ENCODE results near the gene IGFLR1. TPM values are rescaled to one million over a fixed set of nuclear protein-coding genes. Genes with fewer than 3 reads are reported as not detected.

Gene IGFLR1
- total RNA-seq, 1 donor from 2014 or later, result 3.1 TPM

- no peaks in the 10 kb centered on the region for H3K4me1 Mint-ChIP-seq (ENCODE audit: unreplicated experiment)
- no peaks in the 10 kb centered on the region for H3K27me3 Mint-ChIP-seq (ENCODE audit: unreplicated experiment)
- H3K9me3 Mint-ChIP-seq (ENCODE audit: unreplicated experiment), result no peaks in the 10 kb centered on the region
- no peak for TF ChIP-seq CTCF (IDR thresholded peaks at IDR 0.05)
- H3K36me3 Mint-ChIP-seq (ENCODE audit: unreplicated experiment), result peaks cover 10% of the 10 kb centered on the region
- no peak overlapping the region for H3K27ac Mint-ChIP-seq (ENCODE audit: unreplicated experiment)
- DNase-seq (ENCODE audit: extremely low spot score, unreplicated experiment), result no peak
- no peak overlapping the region for H3K4me3 Mint-ChIP-seq (ENCODE audit: unreplicated experiment)
Measured at GRCh38 chr19:35785339-35785627, 43.0 kb upstream of the IGFLR1 start.

GRCh38 chr19:35784503-35785338 is 42.5 kb upstream of the IGFLR1 start:
- no peak overlapping the region for H3K4me3 Mint-ChIP-seq (ENCODE audit: unreplicated experiment)
- no peak for DNase-seq (ENCODE audit: extremely low spot score, unreplicated experiment)
- no peak for TF ChIP-seq CTCF (IDR thresholded peaks at IDR 0.05)
- no peak overlapping the region for H3K27ac Mint-ChIP-seq (ENCODE audit: unreplicated experiment)
- H3K36me3 Mint-ChIP-seq (ENCODE audit: unreplicated experiment), result peaks cover 11% of the 10 kb centered on the region
- no peaks in the 10 kb centered on the region for H3K27me3 Mint-ChIP-seq (ENCODE audit: unreplicated experiment)
- no peaks in the 10 kb centered on the region for H3K4me1 Mint-ChIP-seq (ENCODE audit: unreplicated experiment)
- no peaks in the 10 kb centered on the region for H3K9me3 Mint-ChIP-seq (ENCODE audit: unreplicated experiment)

GRCh38 chr19:35783469-35784434 is 41.5 kb upstream of the IGFLR1 start:
- Mint-ChIP-seq H3K4me3 (ENCODE audit: unreplicated experiment) (no peak overlapping the region), H3K36me3 (ENCODE audit: unreplicated experiment) (peaks cover 12% of the 10 kb centered on the region), H3K4me1 (ENCODE audit: unreplicated experiment) (no peaks in the 10 kb centered on the region), H3K27ac (ENCODE audit: unreplicated experiment) (no peak overlapping the region), H3K9me3 (ENCODE audit: unreplicated experiment) (no peaks in the 10 kb centered on the region), H3K27me3 (ENCODE audit: unreplicated experiment) (no peaks in the 10 kb centered on the region)
- DNase-seq (ENCODE audit: extremely low spot score, unreplicated experiment), result no peak
- TF ChIP-seq CTCF (IDR thresholded peaks at IDR 0.05), result no peak

- peaks cover 12% of the 10 kb centered on the region for H3K36me3 Mint-ChIP-seq (ENCODE audit: unreplicated experiment)
- DNase-seq (ENCODE audit: extremely low spot score, unreplicated experiment), result no peak
Measured at GRCh38 chr19:35782589-35782988, 40.3 kb upstream of the IGFLR1 start.

More at GRCh38 chr19:35782589-35782988, 40.3 kb upstream of the IGFLR1 start:
- H3K27me3 Mint-ChIP-seq (ENCODE audit: unreplicated experiment), result no peaks in the 10 kb centered on the region
- TF ChIP-seq CTCF (IDR thresholded peaks at IDR 0.05), result no peak
- no peak overlapping the region for H3K27ac Mint-ChIP-seq (ENCODE audit: unreplicated experiment)
- H3K4me1 Mint-ChIP-seq (ENCODE audit: unreplicated experiment), result no peaks in the 10 kb centered on the region
- H3K9me3 Mint-ChIP-seq (ENCODE audit: unreplicated experiment), result no peaks in the 10 kb centered on the region
- no peak overlapping the region for H3K4me3 Mint-ChIP-seq (ENCODE audit: unreplicated experiment)

Data from osteocyte (in vitro differentiated cells).